Loucy (cell line): ENCODE measurements around the gene ZNF536.

ENCODE experiments used
- H2AFZ ChIP-seq: fragments of 200-600 bp; sonication (generic); 2 replicates; pipeline ENCODE4 v1.6.0; 2016; ENCODE audit warnings: antibody characterized with exemption, mild to moderate bottlenecking, low read length, moderate library complexity
- H3F3A ChIP-seq: fragments of 200-600 bp; 2 replicates; pipeline ENCODE4 v1.6.0; 2016; ENCODE audit warnings: antibody characterized with exemption, low read depth, mild to moderate bottlenecking
- H3K27me3 ChIP-seq: fragments of 200-600 bp; sonication (generic); 2 replicates; pipeline ENCODE4 v1.6.1; 2014; ENCODE audit warnings: low read length, mild to moderate bottlenecking; ENCODE audit not compliant: insufficient read depth, poor library complexity, severe bottlenecking
- H3K36me3 ChIP-seq: fragments of 200-600 bp; sonication (generic); 2 replicates; pipeline ENCODE4 v1.6.1; 2016; ENCODE audit warnings: low read length; ENCODE audit not compliant: insufficient read depth
- H3K4me1 ChIP-seq: fragments of 200-600 bp; sonication (generic); 2 replicates; pipeline ENCODE4 v1.5.1; 2014; ENCODE audit warnings: low read length, mild to moderate bottlenecking; ENCODE audit not compliant: insufficient read depth, poor library complexity, severe bottlenecking
- H3K4me2 ChIP-seq: fragments of 200-600 bp; sonication (generic); 2 replicates; pipeline ENCODE4 v1.6.0; 2014; ENCODE audit warnings: antibody characterized with exemption, low read length, low read depth, mild to moderate bottlenecking; ENCODE audit not compliant: poor library complexity, severe bottlenecking
- H3K4me3 ChIP-seq: fragments of 200-600 bp; sonication (generic); 2 replicates; pipeline ENCODE4 v1.5.1; 2014; ENCODE audit warnings: low read length, mild to moderate bottlenecking, mixed read lengths; ENCODE audit not compliant: poor library complexity, severe bottlenecking
- H3K79me2 ChIP-seq: fragments of 200-600 bp; sonication (generic); 2 replicates; pipeline ENCODE4 v1.6.1; 2014; ENCODE audit warnings: low read length; ENCODE audit not compliant: insufficient read depth
- H3K9ac ChIP-seq: fragments of 200-600 bp; sonication (generic); 2 replicates; pipeline ENCODE4 v1.6.0; 2014; ENCODE audit warnings: mild to moderate bottlenecking, low read depth, low read length, moderate library complexity; ENCODE audit not compliant: poor library complexity, severe bottlenecking
- H3K9me2 ChIP-seq: fragments of 200-600 bp; sonication (generic); replicated peaks from 2 replicates; pipeline ENCODE4 v1.6.1; 2016; ENCODE audit warnings: low read depth, low read length, mixed read lengths
- H3K9me3 ChIP-seq: fragments of 200-600 bp; sonication (generic); 2 replicates; pipeline ENCODE4 v1.6.1; 2014; ENCODE audit warnings: mild to moderate bottlenecking, antibody characterized with exemption, low read length, low read depth; ENCODE audit not compliant: insufficient read depth
- H4K20me1 ChIP-seq: fragments of 200-600 bp; sonication (generic); 2 replicates; pipeline ENCODE4 v1.6.0; 2014; ENCODE audit warnings: antibody characterized with exemption, low read length, mild to moderate bottlenecking; ENCODE audit not compliant: insufficient read depth, poor library complexity, severe bottlenecking
- CTCF ChIP-seq: fragments of 200-600 bp; sonication (generic); conservative IDR thresholded peaks from 2 replicates; pipeline ENCODE4 v1.5.1; 2014; ENCODE audit warnings: mild to moderate bottlenecking, antibody characterized with exemption, low read length
- EZH2phosphoT487 ChIP-seq: fragments of 200-600 bp; IDR thresholded peaks from 2 replicates; pipeline ENCODE4 v1.6.1; 2018; ENCODE audit warnings: antibody characterized with exemption, mild to moderate bottlenecking, moderate library complexity, borderline replicate concordance

ZNF536 gene

GRCh38 chr19:30338878-30339623 lies 33.1 kb upstream of the ZNF536 start:
- Histone ChIP-seq H3K4me2 (no peak overlapping the region), H3K9me2 (no peaks in the 10 kb centered on the region), H3K27me3 (no peaks in the 10 kb centered on the region), H3K9ac (no peak overlapping the region), H3K4me3 (no peak overlapping the region), H3K9me3 (no peaks in the 10 kb centered on the region), H3K36me3 (no peaks in the 10 kb centered on the region), H2AFZ (no peak overlapping the region), H3K79me2 (no peaks in the 10 kb centered on the region), H3F3A (no peaks in the 10 kb centered on the region), H3K4me1 (no peaks in the 10 kb centered on the region), H4K20me1 (no peaks in the 10 kb centered on the region)
- no peak for TF ChIP-seq EZH2phosphoT487
- TF ChIP-seq CTCF = no peak

GRCh38 chr19:30339624-30340525 lies 32.3 kb upstream of the ZNF536 start:
- no peak for TF ChIP-seq EZH2phosphoT487
- no peak for TF ChIP-seq CTCF
- H3K4me3 ChIP-seq = no peak overlapping the region
- no peaks in the 10 kb centered on the region for H3F3A ChIP-seq
- H4K20me1 ChIP-seq = no peaks in the 10 kb centered on the region
- no peaks in the 10 kb centered on the region for H3K27me3 ChIP-seq
- H3K9ac ChIP-seq = no peak overlapping the region
- H3K9me3 ChIP-seq = no peaks in the 10 kb centered on the region
- no peak overlapping the region for H3K4me2 ChIP-seq
- no peak overlapping the region for H2AFZ ChIP-seq
- H3K4me1 ChIP-seq = no peaks in the 10 kb centered on the region
- H3K36me3 ChIP-seq = no peaks in the 10 kb centered on the region
- no peaks in the 10 kb centered on the region for H3K79me2 ChIP-seq
- H3K9me2 ChIP-seq = no peaks in the 10 kb centered on the region

GRCh38 chr19:30340771-30341561 lies 31.2 kb upstream of the ZNF536 start:
- H3K79me2 ChIP-seq = no peaks in the 10 kb centered on the region
- H3K4me2 ChIP-seq = no peak overlapping the region
- H2AFZ ChIP-seq = no peak overlapping the region
- H3F3A ChIP-seq = no peaks in the 10 kb centered on the region
- H3K9ac ChIP-seq = no peak overlapping the region
- TF ChIP-seq EZH2phosphoT487 = no peak
- TF ChIP-seq CTCF = no peak
- H3K9me3 ChIP-seq = no peaks in the 10 kb centered on the region
- no peaks in the 10 kb centered on the region for H3K4me1 ChIP-seq
- H3K27me3 ChIP-seq = no peaks in the 10 kb centered on the region
- no peaks in the 10 kb centered on the region for H3K36me3 ChIP-seq
- no peaks in the 10 kb centered on the region for H3K9me2 ChIP-seq
- no peaks in the 10 kb centered on the region for H4K20me1 ChIP-seq
- H3K4me3 ChIP-seq = no peak overlapping the region
